T-cell (primary cell): Measurements from ENCODE around the gene SIRPA. TPM values are rescaled to one million over a fixed set of nuclear protein-coding genes. Genes with fewer than 3 reads are reported as not detected.

ENCODE experiments used
- ATAC-seq, 4 experiments: fragments of 200-7000 bp in 3 of 4; fragments of 150-1000 bp in 1 of 4; cut with Tn5 transposase; replicated peaks in 1 of 4; 1 replicate in 3 of 4; 2 replicates in 1 of 4; pipeline ENCODE4 v1.10.0; 2021; ENCODE audit warnings: moderate library complexity in 3 of 4, mild to moderate bottlenecking in 2 of 4, moderate number of reproducible peaks in 1 of 4
- CTCF ChIA-PET, 2 donors: fragments of 300-600 bp; sonication (Branson Sonifier 250); formaldehyde crosslinking; loops; one replicate each; lab custom pipeline; 2022; ENCODE audit warnings: antibody characterized with exemption in 2 of 2; lab: Charles Lee
- POLR2A ChIA-PET, 2 donors: fragments of 300-600 bp; sonication (Branson Sonifier 250); formaldehyde crosslinking; loops; one replicate each; lab custom pipeline; 2022; ENCODE audit warnings: antibody characterized with exemption in 2 of 2; lab: Charles Lee
- DNase-seq, 35 experiments: peaks; one replicate each; pipeline versions ENCODE4 v3.0.0 to v3.0.0-alpha.2; 2013 to 2023
- H3K27ac ChIP-seq: one replicate; pipeline ENCODE4 v1.5.1; 2013; ENCODE audit warnings: low read length
- H3K27me3 ChIP-seq, 2 experiments: replicated peaks in 1 of 2; 1 replicate in 1 of 2; 2 replicates in 1 of 2; pipeline versions ENCODE4 v1.6.1 to v1.7.0; 2013; ENCODE audit warnings: low read length in 1 of 2, mixed read lengths in 1 of 2; ENCODE audit not compliant: control insufficient read depth in 2 of 2, insufficient read depth in 2 of 2; ENCODE audit errors: extremely low read depth in 1 of 2
- H3K36me3 ChIP-seq, 2 donors: 1 replicate in 1 of 2; 2 replicates in 1 of 2; pipeline versions ENCODE4 v1.6.1 to v1.7.0; 2013; ENCODE audit warnings: low read length in 1 of 2; ENCODE audit not compliant: control insufficient read depth in 2 of 2, insufficient read depth in 1 of 2; ENCODE audit errors: extremely low read depth in 1 of 2
- H3K4me1 ChIP-seq, 2 experiments: 1 replicate in 1 of 2; 2 replicates in 1 of 2; pipeline versions ENCODE4 v1.6.1 to v1.7.0; 2013; ENCODE audit warnings: low read length in 2 of 2, mixed read lengths in 1 of 2; ENCODE audit not compliant: insufficient read depth in 2 of 2, control insufficient read depth in 1 of 2; ENCODE audit errors: extremely low read depth in 1 of 2
- H3K4me3 ChIP-seq, 2 donors: 1 replicate in 1 of 2; 2 replicates in 1 of 2; pipeline versions ENCODE4 v1.5.1 to v1.7.0; 2013; ENCODE audit warnings: mild to moderate bottlenecking in 2 of 2, low read length in 1 of 2, moderate library complexity in 1 of 2; ENCODE audit not compliant: control insufficient read depth in 1 of 2; ENCODE audit errors: extremely low read depth in 1 of 2
- H3K9me3 ChIP-seq: 2 replicates; pipeline ENCODE4 v1.7.0; 2013
- H3K27ac Mint-ChIP-seq, 2 donors: one replicate each; pipeline ENCODE4 v1.8.0; 2020 to 2021; ENCODE audit warnings: mild to moderate bottlenecking in 2 of 2, mixed read lengths in 2 of 2
- H3K27me3 Mint-ChIP-seq, 2 donors: one replicate each; pipeline ENCODE4 v1.8.0; 2021 to 2022; ENCODE audit warnings: mixed read lengths in 2 of 2
- H3K36me3 Mint-ChIP-seq: one replicate; pipeline ENCODE4 v1.8.0; 2021; ENCODE audit warnings: mixed read lengths
- H3K4me1 Mint-ChIP-seq, 3 donors: one replicate each; pipeline ENCODE4 v1.8.0; 2020 to 2022; ENCODE audit warnings: mixed read lengths in 3 of 3, mild to moderate bottlenecking in 1 of 3
- H3K4me3 Mint-ChIP-seq, 3 donors: one replicate each; pipeline ENCODE4 v1.8.0; 2020 to 2022; ENCODE audit warnings: mild to moderate bottlenecking in 3 of 3, mixed read lengths in 3 of 3, moderate library complexity in 3 of 3
- H3K9me3 Mint-ChIP-seq, 3 donors: one replicate each; pipeline ENCODE4 v1.8.0; 2020 to 2022; ENCODE audit warnings: mixed read lengths in 3 of 3
- WGBS: methylation state at CpG from one replicate; pipeline ENCODE4 v1.1.5; 2013; ENCODE audit warnings: missing lambda C conversion rate; ENCODE audit not compliant: insufficient coverage; 5-methylcytosine and 5-hydroxymethylcytosine counted together
- total RNA-seq, 35 experiments: library from RNA in 6 of 35; stranded (reverse) in 6 of 35; fragments of 120-200 nt in 1 of 35; gene quantifications; one replicate each; pipeline versions ENCODE4 v1.2.1 to v1.2.4 and lab custom pipeline; 2013 to 2026

SIRPA gene
- total RNA-seq, 5 donors from 2014 or later (not counting 1 experiment from before 2014, with no cell fraction given), result 0.15 to 0.72 (median 0.50) TPM; not detected in 1

DNA sequence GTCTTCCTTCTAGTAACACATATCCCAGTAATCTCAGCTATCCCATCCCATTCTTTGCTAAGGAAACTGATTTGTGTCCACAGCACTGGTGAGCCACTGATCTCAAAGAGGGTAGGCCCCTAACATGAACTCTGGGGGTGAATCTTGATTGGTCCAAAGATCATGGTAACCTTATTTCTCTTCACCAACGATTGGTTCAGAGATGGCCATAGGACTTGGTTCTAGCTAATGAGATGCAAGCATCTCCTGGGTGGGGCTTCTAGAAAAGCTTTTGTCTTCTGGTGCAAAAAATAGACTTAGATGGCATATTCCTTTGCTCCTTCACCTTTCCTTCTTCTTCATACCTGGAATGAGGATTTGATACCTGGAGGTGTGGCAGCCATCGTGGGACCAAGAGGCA lies 43.8 kb upstream of the SIRPA start:
- CTCF ChIA-PET, result no interaction called here

DNA sequence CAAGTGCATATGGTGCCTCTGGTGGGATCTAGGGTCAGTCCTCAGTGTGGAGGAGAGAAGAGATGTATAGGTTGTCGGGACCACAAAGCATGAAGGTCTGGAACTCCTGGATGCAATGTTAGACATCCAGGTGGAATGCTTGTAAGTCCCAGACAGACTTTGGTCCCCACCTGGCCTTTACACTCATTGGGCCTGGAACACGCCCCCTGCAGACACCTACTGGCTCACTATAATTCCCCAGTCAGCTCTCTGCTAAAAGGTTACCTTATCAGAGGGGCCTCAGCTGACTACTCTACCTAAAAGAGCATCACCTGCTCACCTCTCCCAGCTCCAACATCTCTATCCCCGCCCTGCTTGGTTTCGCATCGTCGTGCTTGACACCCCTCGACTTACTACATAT lies 41.7 kb upstream of the SIRPA start:
- H3K27ac Mint-ChIP-seq, result no peak overlapping the region
- H3K4me3 Mint-ChIP-seq, result no peak overlapping the region
- 78% methylated on average over 1 of the region's 7 CpGs for WGBS
- DNase-seq (no peak), ATAC-seq (no peak)
- peaks cover 0 to 2% of the 10 kb centered on the region in 2 experiments for H3K4me1 ChIP-seq
- H3K4me1 Mint-ChIP-seq, result peaks cover 10 to 16% (median 12%) of the 10 kb centered on the region in 3 donors
- H3K36me3 ChIP-seq, result no peaks in the 10 kb centered on the region
- peaks cover 2 to 20% of the 10 kb centered on the region in 2 donors for H3K27me3 Mint-ChIP-seq
- peaks cover 0 to 6% (median 0%) of the 10 kb centered on the region in 3 donors for H3K9me3 Mint-ChIP-seq
- H3K36me3 Mint-ChIP-seq, result no peaks in the 10 kb centered on the region
- no peak overlapping the region for H3K27ac ChIP-seq
- ChIA-PET CTCF (no interaction called here), POLR2A (no interaction called here)
- H3K9me3 ChIP-seq, result no peaks in the 10 kb centered on the region
- H3K4me3 ChIP-seq, result no peak overlapping the region
- H3K27me3 ChIP-seq, result peaks cover 0 to 16% of the 10 kb centered on the region in 2 experiments

More for the DNA sequence above, 43.8 kb upstream of the SIRPA start:
- H3K27me3 ChIP-seq, result peaks cover 0 to 20% of the 10 kb centered on the region in 2 experiments
- H3K4me1 ChIP-seq, result peaks cover 0 to 2% of the 10 kb centered on the region in 2 experiments
- H3K4me3 Mint-ChIP-seq, result no peak overlapping the region
- POLR2A ChIA-PET, result no interaction called here
- no peak for ATAC-seq
- no peak for DNase-seq
- H3K27ac ChIP-seq, result no peak overlapping the region
- peak overlapping the region in 1 of 2 donors; percentile 85 for H3K27ac Mint-ChIP-seq
- no peaks in the 10 kb centered on the region for H3K36me3 ChIP-seq
- H3K9me3 ChIP-seq, result no peaks in the 10 kb centered on the region
- peaks cover 10 to 16% (median 12%) of the 10 kb centered on the region in 3 donors for H3K4me1 Mint-ChIP-seq
- WGBS, result 78% methylated on average over 1 of the region's 2 CpGs
- peaks cover 3 to 10% (median 6%) of the 10 kb centered on the region in 3 donors for H3K9me3 Mint-ChIP-seq
- H3K27me3 Mint-ChIP-seq, result peaks cover 0 to 14% of the 10 kb centered on the region in 2 donors
- H3K4me3 ChIP-seq, result no peak overlapping the region
- no peaks in the 10 kb centered on the region for H3K36me3 Mint-ChIP-seq

DNA sequence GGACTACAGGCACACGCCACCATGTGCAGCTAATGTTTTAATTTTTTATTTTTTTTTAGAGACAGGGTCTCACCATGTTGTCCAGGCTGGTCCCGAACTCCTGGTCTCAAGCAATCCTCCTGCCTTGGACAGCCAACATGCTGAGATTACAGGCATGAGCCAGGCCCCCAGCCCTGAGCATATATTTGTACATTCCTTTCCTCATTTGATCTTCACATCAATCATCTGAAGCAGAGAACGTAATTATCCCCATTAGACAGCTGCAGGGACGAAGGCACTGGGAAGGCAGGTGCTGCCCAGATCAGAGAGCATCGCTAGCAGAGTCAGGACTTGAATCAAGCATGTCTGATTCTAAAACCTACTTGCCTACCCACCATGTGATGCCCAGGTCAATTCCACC lies 41.0 kb upstream of the SIRPA start:
- Mint-ChIP-seq H3K36me3 (no peaks in the 10 kb centered on the region), H3K4me3 (no peak overlapping the region), H3K4me1 (peaks cover 10 to 15% (median 12%) of the 10 kb centered on the region in 3 donors), H3K27me3 (peaks cover 3 to 14% of the 10 kb centered on the region in 2 donors), H3K9me3 (peaks cover 0 to 6% (median 0%) of the 10 kb centered on the region in 3 donors), H3K27ac (no peak overlapping the region)
- Histone ChIP-seq H3K4me1 (peaks cover 0 to 2% of the 10 kb centered on the region in 2 experiments), H3K4me3 (no peak overlapping the region), H3K9me3 (no peaks in the 10 kb centered on the region), H3K27ac (no peak overlapping the region), H3K27me3 (peaks cover 0 to 17% of the 10 kb centered on the region in 2 experiments), H3K36me3 (no peaks in the 10 kb centered on the region)
- POLR2A ChIA-PET, result no interaction called here
- WGBS, result 82% methylated on average over 4 of the region's 5 CpGs
- CTCF ChIA-PET, result no interaction called here
- DNase-seq (no peak), ATAC-seq (no peak)

DNA sequence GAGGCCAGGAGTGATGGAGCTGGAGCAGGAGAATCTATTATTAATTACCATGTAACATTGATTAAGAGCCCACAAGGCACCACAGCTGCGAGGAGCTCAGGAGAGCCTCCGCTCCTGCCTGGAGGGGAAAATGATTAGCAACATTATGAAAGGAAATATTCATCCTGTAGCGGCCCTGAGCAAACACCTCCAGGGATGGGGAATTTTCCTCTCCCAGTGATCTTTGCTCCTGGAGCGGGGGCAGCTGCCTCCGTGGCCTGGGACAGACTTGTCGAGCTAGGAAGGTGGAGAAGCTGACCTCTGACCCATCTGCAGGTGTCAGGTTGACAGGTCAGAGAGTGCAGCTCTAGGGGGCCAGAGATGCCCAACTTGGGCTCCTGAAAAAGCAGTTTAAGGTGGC lies 40.1 kb upstream of the SIRPA start:
- CTCF ChIA-PET, result no interaction called here
- no peak overlapping the region for H3K4me3 Mint-ChIP-seq
- H3K36me3 ChIP-seq, result no peaks in the 10 kb centered on the region
- H3K9me3 ChIP-seq, result no peaks in the 10 kb centered on the region
- H3K4me1 Mint-ChIP-seq, result peaks cover 10 to 12% (median 11%) of the 10 kb centered on the region in 3 donors
- no peak overlapping the region for H3K27ac Mint-ChIP-seq
- H3K27ac ChIP-seq, result no peak overlapping the region
- peaks cover 0 to 20% of the 10 kb centered on the region in 2 experiments for H3K27me3 ChIP-seq
- H3K4me1 ChIP-seq, result peaks cover 0 to 2% of the 10 kb centered on the region in 2 experiments
- DNase-seq, result no peak
- POLR2A ChIA-PET, result no interaction called here
- peaks cover 0 to 6% (median 0%) of the 10 kb centered on the region in 3 donors for H3K9me3 Mint-ChIP-seq
- no peaks in the 10 kb centered on the region for H3K36me3 Mint-ChIP-seq
- 78% methylated on average over 4 of the region's 6 CpGs for WGBS
- H3K27me3 Mint-ChIP-seq, result peaks cover 10 to 17% of the 10 kb centered on the region in 2 donors
- no peak overlapping the region for H3K4me3 ChIP-seq
- ATAC-seq, result no peak

DNA sequence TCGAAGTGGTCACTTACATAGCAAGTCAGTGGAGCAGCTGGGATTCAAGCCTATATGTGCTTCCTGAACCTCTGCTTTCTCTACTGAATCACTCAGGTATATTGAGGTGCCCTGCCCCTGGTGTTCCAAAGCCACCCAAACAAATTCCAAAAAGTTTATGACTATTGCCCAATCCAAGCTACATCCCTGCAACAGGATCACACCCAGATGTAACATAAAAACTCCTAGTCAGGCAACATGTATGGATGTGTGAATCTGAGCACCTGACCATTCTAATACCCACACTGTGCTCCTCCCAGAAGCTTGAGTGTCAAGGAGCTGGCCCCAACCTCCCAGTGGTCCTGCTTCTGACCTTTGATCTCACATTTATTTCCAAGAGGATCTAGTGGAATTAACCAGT lies 39.5 kb upstream of the SIRPA start:
- DNase-seq (no peak), ATAC-seq (no peak)
- H3K4me3 Mint-ChIP-seq, result no peak overlapping the region
- H3K27me3 Mint-ChIP-seq, result peaks cover 12 to 17% of the 10 kb centered on the region in 2 donors
- no peaks in the 10 kb centered on the region for H3K36me3 Mint-ChIP-seq
- Histone ChIP-seq H3K27ac (no peak overlapping the region), H3K9me3 (no peaks in the 10 kb centered on the region), H3K27me3 (peaks cover 0 to 23% of the 10 kb centered on the region in 2 experiments), H3K36me3 (no peaks in the 10 kb centered on the region), H3K4me3 (no peak overlapping the region), H3K4me1 (no peaks in the 10 kb centered on the region)
- H3K9me3 Mint-ChIP-seq, result peaks cover 0 to 6% (median 0%) of the 10 kb centered on the region in 3 donors
- CTCF ChIA-PET, result no interaction called here
- H3K27ac Mint-ChIP-seq, result no peak overlapping the region
- 43% methylated on average over 1 of the region's 1 CpG for WGBS
- POLR2A ChIA-PET, result no interaction called here
- peaks cover 5 to 7% (median 6%) of the 10 kb centered on the region in 3 donors for H3K4me1 Mint-ChIP-seq

DNA sequence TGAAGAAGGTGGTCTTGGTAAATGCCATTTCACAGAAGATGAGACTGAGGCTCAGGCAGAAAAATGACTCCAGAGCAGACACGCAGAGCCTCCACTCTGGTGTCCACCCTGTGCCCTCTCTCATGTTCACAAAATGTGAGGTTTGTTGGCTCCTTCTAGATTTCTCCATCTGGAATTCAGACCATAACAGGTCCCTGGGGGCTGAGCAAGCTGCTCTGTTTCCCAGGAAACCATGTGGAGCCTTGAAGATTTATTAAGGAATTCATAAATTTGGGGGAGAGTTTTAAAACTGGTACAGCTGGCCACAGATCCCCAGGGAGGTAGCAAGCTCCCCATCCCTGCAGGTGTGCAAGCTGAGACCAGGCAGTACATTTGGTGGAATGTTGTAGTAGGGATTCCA lies 38.8 kb upstream of the SIRPA start:
- H3K4me3 ChIP-seq, result no peak overlapping the region
- H3K9me3 Mint-ChIP-seq, result peaks cover 0 to 6% (median 0%) of the 10 kb centered on the region in 3 donors
- H3K27ac Mint-ChIP-seq, result no peak overlapping the region
- H3K36me3 Mint-ChIP-seq, result no peaks in the 10 kb centered on the region
- WGBS, result no CpG with 5 or more reads among the region's 1 CpG
- H3K4me3 Mint-ChIP-seq, result no peak overlapping the region
- no peak for DNase-seq
- H3K27me3 Mint-ChIP-seq, result peaks cover 16 to 21% of the 10 kb centered on the region in 2 donors
- H3K4me1 Mint-ChIP-seq, result no peaks in the 10 kb centered on the region
- no peaks in the 10 kb centered on the region for H3K9me3 ChIP-seq
- ATAC-seq, result no peak
- H3K4me1 ChIP-seq, result no peaks in the 10 kb centered on the region
- no peak overlapping the region for H3K27ac ChIP-seq
- peaks cover 0 to 23% of the 10 kb centered on the region in 2 experiments for H3K27me3 ChIP-seq
- CTCF ChIA-PET, result no interaction called here
- POLR2A ChIA-PET, result no interaction called here
- H3K36me3 ChIP-seq, result no peaks in the 10 kb centered on the region
